ENCODE results near the gene RANBP1.

RANBP1 gene

DNA sequence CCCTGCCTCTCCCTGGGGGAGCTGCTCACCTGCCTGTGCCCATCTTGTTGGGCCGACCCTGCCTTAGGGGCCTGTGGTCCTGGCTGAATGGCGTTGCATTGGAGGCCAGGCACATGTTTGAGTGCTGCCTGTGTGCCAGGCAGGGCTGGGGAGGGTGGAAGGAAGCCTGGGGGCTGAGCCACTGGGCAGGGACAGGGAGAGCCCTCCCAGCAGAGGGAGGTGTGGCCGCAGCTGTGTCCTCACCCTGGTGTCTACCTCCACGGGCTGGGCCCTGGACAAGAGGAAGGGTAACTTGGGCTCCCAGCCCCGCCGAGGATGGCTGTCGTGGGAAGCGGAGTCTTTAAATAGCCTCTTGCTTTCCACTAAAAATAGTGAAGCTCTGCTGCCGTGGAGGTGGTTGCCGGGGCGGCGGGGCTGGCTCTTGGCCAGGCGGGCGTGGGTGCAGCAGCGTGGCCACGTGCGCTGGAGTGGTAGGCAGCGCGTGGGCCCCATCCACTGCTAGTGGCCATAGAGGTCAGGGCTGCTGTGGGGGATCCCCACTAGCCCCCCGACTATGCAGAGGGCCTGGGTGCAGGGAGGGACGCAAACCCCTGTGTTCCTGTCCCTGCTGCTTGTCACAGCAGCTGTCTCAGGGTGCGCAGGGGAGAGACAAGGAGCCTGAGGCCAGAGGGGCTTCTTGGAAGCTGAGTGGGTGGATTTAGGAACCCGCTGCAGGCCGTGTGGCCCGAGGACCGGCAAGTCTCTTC, 21.9 kb downstream of the RANBP1 start:
- H3K4me3 ChIP-seq (ENCODE audit: low read depth, low read length): no peak overlapping the region
- CTCF ChIA-PET: interaction anchor here (1.3 to 1.6 kb wide), 2 partner anchors 14 to 19 kb away, joined by 3 to 5 read pairs; no protein-coding TSS in a partner anchor
- TF ChIP-seq, protein P1, sequence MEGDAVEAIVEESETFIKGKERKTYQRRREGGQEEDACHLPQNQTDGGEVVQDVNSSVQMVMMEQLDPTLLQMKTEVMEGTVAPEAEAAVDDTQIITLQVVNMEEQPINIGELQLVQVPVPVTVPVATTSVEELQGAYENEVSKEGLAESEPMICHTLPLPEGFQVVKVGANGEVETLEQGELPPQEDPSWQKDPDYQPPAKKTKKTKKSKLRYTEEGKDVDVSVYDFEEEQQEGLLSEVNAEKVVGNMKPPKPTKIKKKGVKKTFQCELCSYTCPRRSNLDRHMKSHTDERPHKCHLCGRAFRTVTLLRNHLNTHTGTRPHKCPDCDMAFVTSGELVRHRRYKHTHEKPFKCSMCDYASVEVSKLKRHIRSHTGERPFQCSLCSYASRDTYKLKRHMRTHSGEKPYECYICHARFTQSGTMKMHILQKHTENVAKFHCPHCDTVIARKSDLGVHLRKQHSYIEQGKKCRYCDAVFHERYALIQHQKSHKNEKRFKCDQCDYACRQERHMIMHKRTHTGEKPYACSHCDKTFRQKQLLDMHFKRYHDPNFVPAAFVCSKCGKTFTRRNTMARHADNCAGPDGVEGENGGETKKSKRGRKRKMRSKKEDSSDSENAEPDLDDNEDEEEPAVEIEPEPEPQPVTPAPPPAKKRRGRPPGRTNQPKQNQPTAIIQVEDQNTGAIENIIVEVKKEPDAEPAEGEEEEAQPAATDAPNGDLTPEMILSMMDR (IDR thresholded peaks at IDR 0.05; ENCODE audit: insufficient read depth, low read length, missing control alignments): no peak
- DNase-seq (ENCODE audit: low read depth, low spot score): no peak
- POLR2A ChIA-PET: interaction anchor here (0.7 kb wide), 1 partner anchor 60 kb away, joined by 3 read pairs; no protein-coding TSS in a partner anchor

DNA sequence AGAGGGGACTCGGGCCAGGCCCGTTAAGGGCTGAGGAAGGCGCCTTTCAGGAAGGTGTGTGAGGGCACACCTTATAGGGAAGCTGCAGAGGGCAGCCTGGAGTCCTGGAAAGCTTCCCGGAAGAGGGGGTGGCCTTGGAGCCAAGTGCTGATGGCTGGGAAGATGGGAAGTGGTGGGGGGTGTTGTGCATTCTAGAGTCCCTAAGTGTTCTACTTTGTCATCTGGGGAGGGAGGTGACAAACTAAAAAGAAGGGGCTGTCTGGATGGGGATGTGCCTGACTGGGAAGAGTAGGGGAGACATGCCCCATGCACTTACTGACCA, 22.5 kb downstream of the RANBP1 start:
- TF ChIP-seq, protein P1 (IDR thresholded peaks at IDR 0.05; ENCODE audit: insufficient read depth, low read length, missing control alignments): no peak
- DNase-seq (ENCODE audit: low read depth, low spot score): no peak
- ChIA-PET CTCF (no interaction called here), POLR2A (interaction anchor here (0.7 kb wide), 1 partner anchor 61 kb away, joined by 3 read pairs; no protein-coding TSS in a partner anchor)
- H3K4me3 ChIP-seq (ENCODE audit: low read depth, low read length): no peak overlapping the region

DNA sequence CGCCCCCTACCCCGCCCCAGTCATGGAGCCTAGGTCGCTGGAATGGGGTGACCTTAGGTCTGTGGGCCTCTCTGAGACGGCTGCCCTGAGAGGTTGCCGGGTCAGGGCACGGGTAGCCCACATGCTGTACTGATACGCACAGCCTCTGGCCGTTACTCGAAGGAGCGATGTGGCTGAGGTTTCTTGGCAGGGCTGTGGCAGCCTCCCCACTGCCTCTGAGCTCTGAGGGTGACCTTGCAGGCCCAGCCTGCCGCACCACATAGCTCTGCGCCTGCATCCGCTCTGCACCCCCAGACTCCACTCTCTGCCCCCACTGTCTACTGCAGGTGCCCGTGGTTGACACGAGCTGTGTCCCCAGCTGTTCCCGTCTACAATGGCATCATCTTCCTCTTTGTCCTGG, 23.0 kb downstream of the RANBP1 start:
- no peak for DNase-seq (ENCODE audit: low read depth, low spot score)
- ChIA-PET POLR2A (interaction anchor here (0.7 kb wide), 1 partner anchor 61 kb away, joined by 3 read pairs; no protein-coding TSS in a partner anchor), CTCF (no interaction called here)
- no peak overlapping the region for H3K4me3 ChIP-seq (ENCODE audit: low read depth, low read length)
- TF ChIP-seq, protein P1 (IDR thresholded peaks at IDR 0.05; ENCODE audit: insufficient read depth, low read length, missing control alignments): no peak

DNA sequence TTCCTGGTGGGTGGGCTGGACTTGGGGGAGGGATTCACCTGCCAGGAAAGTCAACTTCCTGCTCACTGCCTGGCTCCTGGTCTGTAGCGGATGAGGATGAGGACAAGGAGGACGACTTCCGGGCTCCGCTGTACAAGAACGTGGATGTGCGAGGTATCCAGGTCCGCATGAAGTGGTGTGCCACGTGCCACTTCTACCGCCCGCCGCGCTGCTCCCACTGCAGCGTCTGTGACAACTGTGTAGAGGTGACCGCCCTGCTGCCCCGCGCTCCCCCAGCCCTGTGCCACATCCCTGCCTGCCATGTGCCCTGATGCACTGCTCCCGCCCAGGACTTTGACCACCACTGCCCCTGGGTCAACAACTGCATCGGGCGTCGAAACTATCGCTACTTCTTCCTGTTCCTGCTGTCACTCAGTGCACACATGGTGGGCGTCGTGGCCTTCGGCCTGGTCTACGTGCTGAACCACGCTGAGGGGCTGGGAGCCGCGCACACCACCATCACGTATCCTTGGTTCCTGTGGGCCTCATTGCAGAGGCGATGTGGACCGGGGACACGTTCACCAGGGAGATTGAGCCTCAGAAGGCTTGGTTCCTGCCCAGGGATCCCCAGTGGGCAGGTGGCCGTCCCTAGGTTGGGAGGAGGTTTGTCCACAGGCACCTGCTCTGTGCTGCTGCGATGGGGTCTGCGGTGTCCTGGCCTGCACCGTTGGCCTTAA, 23.6 kb downstream of the RANBP1 start:
- POLR2A ChIA-PET: no interaction called here
- no peak for DNase-seq (ENCODE audit: low read depth, low spot score)
- CTCF ChIA-PET: no interaction called here
- H3K4me3 ChIP-seq (ENCODE audit: low read depth, low read length): no peak overlapping the region
- TF ChIP-seq, protein P1 (IDR thresholded peaks at IDR 0.05; ENCODE audit: insufficient read depth, low read length, missing control alignments): no peak

DNA sequence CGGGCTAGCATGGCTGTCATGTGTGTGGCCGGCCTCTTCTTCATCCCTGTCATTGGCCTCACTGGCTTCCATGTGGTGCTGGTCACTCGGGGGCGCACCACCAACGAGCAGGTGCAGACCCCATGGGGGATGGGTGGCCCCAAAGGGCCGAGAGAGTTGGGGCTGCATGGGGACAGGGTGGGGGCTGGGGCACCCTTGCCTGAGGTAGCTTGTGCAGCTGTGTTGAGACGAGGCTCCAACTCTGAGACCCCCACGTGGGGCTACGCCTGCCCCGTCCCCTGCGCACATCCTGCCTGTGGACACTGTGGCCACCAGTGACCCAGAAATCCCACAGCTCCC, 24.2 kb downstream of the RANBP1 start:
- H3K4me3 ChIP-seq (ENCODE audit: low read depth, low read length): no peak overlapping the region
- DNase-seq (ENCODE audit: low read depth, low spot score): no peak
- TF ChIP-seq, protein P1 (IDR thresholded peaks at IDR 0.05; ENCODE audit: insufficient read depth, low read length, missing control alignments): no peak
- POLR2A ChIA-PET: no interaction called here
- CTCF ChIA-PET: no interaction called here

DNA sequence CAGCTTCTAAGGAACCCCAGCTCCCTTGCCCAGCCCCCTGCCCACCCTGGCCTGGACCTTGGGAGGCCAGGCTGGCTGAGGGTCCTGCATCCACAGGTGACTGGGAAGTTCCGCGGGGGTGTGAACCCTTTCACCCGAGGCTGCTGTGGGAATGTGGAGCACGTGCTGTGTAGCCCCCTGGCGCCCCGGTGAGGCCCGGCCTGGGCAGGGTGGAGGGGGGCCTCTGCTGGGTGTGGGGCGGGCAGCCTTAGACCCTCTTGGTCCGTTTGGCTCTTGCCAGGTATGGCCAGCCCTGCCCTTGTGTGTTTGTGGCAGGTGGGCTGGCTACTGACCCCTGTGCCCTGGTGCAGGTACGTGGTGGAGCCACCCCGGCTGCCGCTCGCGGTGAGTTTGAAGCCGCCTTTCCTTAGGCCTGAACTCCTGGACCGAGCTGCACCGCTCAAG, 24.6 kb downstream of the RANBP1 start:
- DNase-seq (ENCODE audit: low read depth, low spot score): no peak
- H3K4me3 ChIP-seq (ENCODE audit: low read depth, low read length): no peak overlapping the region
- POLR2A ChIA-PET: no interaction called here
- CTCF ChIA-PET: no interaction called here
- TF ChIP-seq, protein P1 (IDR thresholded peaks at IDR 0.05; ENCODE audit: insufficient read depth, low read length, missing control alignments): no peak
